ENCODE data around the gene BTRC. TPM values are rescaled to one million over a fixed set of nuclear protein-coding genes. Genes with fewer than 3 reads are reported as not detected.

The BTRC gene
- total and polyA plus RNA-seq, 4 donors, result 3.1 to 16.4 (median 9.3) TPM

GRCh38 chr10:101490026-101490425, 136.1 kb downstream of the BTRC start:
- no peak for ATAC-seq (ENCODE audit: insufficient read depth, low FRiP score)
- no peak for DNase-seq
- Histone ChIP-seq H3K4me3 (no peak overlapping the region), H3K36me3 (ENCODE audit: control insufficient read depth in 4 of 4, insufficient read depth in 4 of 4, low read length in 4 of 4) (no peaks in the 10 kb centered on the region), H3K27ac (ENCODE audit: low read depth in 1 of 2, low read length in 1 of 2) (no peak overlapping the region), H3K9me3 (ENCODE audit: control insufficient read depth in 4 of 4, insufficient read depth in 3 of 4, low read length in 3 of 4) (no peaks in the 10 kb centered on the region), H3K4me1 (ENCODE audit: control insufficient read depth in 5 of 5, insufficient read depth in 5 of 5, low read length in 5 of 5) (peaks cover 0 to 10% (median 2%) of the 10 kb centered on the region in 5 donors), H3K9ac (ENCODE audit: insufficient read depth in 1 of 2, low read length in 2 of 2) (no peak overlapping the region), H3K27me3 (ENCODE audit: control insufficient read depth in 3 of 3, insufficient read depth in 3 of 3, low read length in 2 of 3) (no peaks in the 10 kb centered on the region)
- WGBS, 2 donors, result 81 to 93% methylated on average over 1 of the region's 1 CpG
- no peak for TF ChIP-seq CTCF (IDR thresholded peaks at IDR 0.05; ENCODE audit: control extremely low read depth, extremely low read depth)

GRCh38 chr10:101492205-101492604, 138.2 kb downstream of the BTRC start:
- H3K4me3 ChIP-seq, result no peak overlapping the region
- H3K9me3 ChIP-seq (ENCODE audit: control insufficient read depth in 4 of 4, insufficient read depth in 3 of 4, low read length in 3 of 4), result no peaks in the 10 kb centered on the region
- no peaks in the 10 kb centered on the region for H3K27me3 ChIP-seq (ENCODE audit: control insufficient read depth in 3 of 3, insufficient read depth in 3 of 3, low read length in 2 of 3)
- H3K4me1 ChIP-seq (ENCODE audit: control insufficient read depth in 5 of 5, insufficient read depth in 5 of 5, low read length in 5 of 5), result no peaks in the 10 kb centered on the region
- H3K27ac ChIP-seq (ENCODE audit: low read depth in 1 of 2, low read length in 1 of 2), result no peak overlapping the region
- no peak overlapping the region for H3K9ac ChIP-seq (ENCODE audit: insufficient read depth in 1 of 2, low read length in 2 of 2)
- no peak for TF ChIP-seq CTCF (IDR thresholded peaks at IDR 0.05; ENCODE audit: control extremely low read depth, extremely low read depth)
- 92% methylated on average over 3 of the region's 3 CpGs for WGBS, 2 donors
- DNase-seq (no peak), ATAC-seq (ENCODE audit: insufficient read depth, low FRiP score) (no peak)
- no peaks in the 10 kb centered on the region for H3K36me3 ChIP-seq (ENCODE audit: control insufficient read depth in 4 of 4, insufficient read depth in 4 of 4, low read length in 4 of 4)

GRCh38 chr10:101492814-101493213, 138.8 kb downstream of the BTRC start:
- Histone ChIP-seq H3K4me3 (no peak overlapping the region), H3K9me3 (ENCODE audit: control insufficient read depth in 4 of 4, insufficient read depth in 3 of 4, low read length in 3 of 4) (no peaks in the 10 kb centered on the region), H3K4me1 (ENCODE audit: control insufficient read depth in 5 of 5, insufficient read depth in 5 of 5, low read length in 5 of 5) (no peaks in the 10 kb centered on the region), H3K36me3 (ENCODE audit: control insufficient read depth in 4 of 4, insufficient read depth in 4 of 4, low read length in 4 of 4) (no peaks in the 10 kb centered on the region), H3K9ac (ENCODE audit: insufficient read depth in 1 of 2, low read length in 2 of 2) (no peak overlapping the region), H3K27me3 (ENCODE audit: control insufficient read depth in 3 of 3, insufficient read depth in 3 of 3, low read length in 2 of 3) (no peaks in the 10 kb centered on the region), H3K27ac (ENCODE audit: low read depth in 1 of 2, low read length in 1 of 2) (no peak overlapping the region)
- DNase-seq (no peak), ATAC-seq (ENCODE audit: insufficient read depth, low FRiP score) (no peak)
- no peak for TF ChIP-seq CTCF (IDR thresholded peaks at IDR 0.05; ENCODE audit: control extremely low read depth, extremely low read depth)
- WGBS, 2 donors, result 97 to 99% methylated on average over 1 of the region's 1 CpG

GRCh38 chr10:101493249-101493648, 139.3 kb downstream of the BTRC start:
- Histone ChIP-seq H3K4me1 (ENCODE audit: control insufficient read depth in 5 of 5, insufficient read depth in 5 of 5, low read length in 5 of 5) (no peaks in the 10 kb centered on the region), H3K4me3 (no peak overlapping the region), H3K27me3 (ENCODE audit: control insufficient read depth in 3 of 3, insufficient read depth in 3 of 3, low read length in 2 of 3) (no peaks in the 10 kb centered on the region), H3K27ac (ENCODE audit: low read depth in 1 of 2, low read length in 1 of 2) (no peak overlapping the region), H3K9ac (ENCODE audit: insufficient read depth in 1 of 2, low read length in 2 of 2) (no peak overlapping the region), H3K9me3 (ENCODE audit: control insufficient read depth in 4 of 4, insufficient read depth in 3 of 4, low read length in 3 of 4) (no peaks in the 10 kb centered on the region), H3K36me3 (ENCODE audit: control insufficient read depth in 4 of 4, insufficient read depth in 4 of 4, low read length in 4 of 4) (no peaks in the 10 kb centered on the region)
- no peak for TF ChIP-seq CTCF (IDR thresholded peaks at IDR 0.05; ENCODE audit: control extremely low read depth, extremely low read depth)
- ATAC-seq (ENCODE audit: insufficient read depth, low FRiP score), result no peak
- no peak for DNase-seq
- 98 to 100% methylated on average over 1 of the region's 1 CpG for WGBS, 2 donors

Data from lung (tissue), 12 donors.